CD4-positive, alpha-beta T cell treated with Interleukin-12 subunit alpha and Interleukin-12 subunit beta, for 1 hour (primary cell): ENCODE measurements around the gene PPM1L.

ENCODE experiments used
- DNase-seq: peaks from one replicate; pipeline ENCODE4 v3.0.0-alpha.2; 2020

Gene PPM1L

GRCh38 chr3:160857476-160858119 is 101.6 kb downstream of the PPM1L start:
- DNase-seq, result no peak

GRCh38 chr3:160860346-160860745 is 104.3 kb downstream of the PPM1L start:
- no peak for DNase-seq

DNA sequence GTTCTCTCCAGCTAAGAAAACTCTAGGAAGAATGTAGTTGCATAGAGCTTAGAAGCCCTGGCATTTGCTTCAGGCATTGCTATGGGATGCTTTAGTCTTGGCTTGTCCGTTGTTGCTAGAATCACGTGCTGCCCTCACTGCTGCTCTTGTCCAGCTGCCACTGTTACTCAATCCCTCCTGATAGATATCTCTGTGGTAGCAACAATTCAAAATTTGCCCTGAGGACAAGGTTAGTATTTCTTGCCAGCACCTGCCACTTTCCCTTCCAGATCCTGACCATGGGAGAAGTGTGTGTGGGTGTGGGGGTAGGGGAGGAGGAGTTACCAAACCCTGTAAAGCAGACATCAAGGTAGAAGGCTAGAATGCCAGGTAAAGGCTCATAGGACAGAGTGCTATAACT is 113.8 kb downstream of the PPM1L start:
- no peak for DNase-seq

DNA sequence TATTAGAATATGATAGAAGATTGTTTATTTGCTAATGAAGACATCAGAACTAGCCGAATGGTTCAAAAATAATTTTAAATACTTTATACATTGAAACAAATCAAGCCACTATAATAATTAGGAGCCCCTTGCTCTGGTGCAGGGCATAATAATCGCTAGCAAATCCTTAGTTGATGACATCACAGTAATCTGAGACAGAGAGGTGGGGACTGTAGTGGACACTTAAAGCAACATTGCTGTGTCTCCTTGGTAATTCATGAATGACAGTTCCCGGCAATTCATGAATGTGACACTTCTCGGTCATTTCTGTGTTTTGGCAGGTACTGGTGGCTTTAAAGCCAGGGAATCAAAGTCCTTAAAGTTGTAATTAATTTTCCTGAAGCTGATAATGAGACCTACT is 114.3 kb downstream of the PPM1L start:
- no peak for DNase-seq

DNA sequence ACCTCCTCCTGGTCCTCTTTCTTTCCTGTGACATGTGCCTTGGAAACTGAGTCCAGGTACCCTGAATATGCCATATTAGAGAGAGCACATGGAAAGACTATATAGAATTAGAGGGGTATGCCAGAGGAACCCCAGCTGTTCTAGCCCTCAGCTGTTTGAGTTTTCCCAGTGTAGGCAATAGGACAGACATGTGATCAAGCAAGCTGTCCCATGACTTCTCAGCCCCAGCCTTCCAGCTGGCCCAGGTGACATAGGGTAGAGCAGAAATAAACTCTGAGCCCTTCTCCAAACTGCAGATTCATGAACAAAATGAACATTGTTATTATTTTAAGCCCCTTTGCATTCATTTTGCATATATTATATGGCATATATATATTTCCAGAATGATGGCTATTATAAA is 118.7 kb downstream of the PPM1L start:
- DNase-seq, result no peak

- no peak for DNase-seq
Measured at GRCh38 chr3:160876643-160877042, 120.6 kb downstream of the PPM1L start.

- DNase-seq, result no peak
Measured at GRCh38 chr3:160879859-160880258, 123.8 kb downstream of the PPM1L start.

DNA sequence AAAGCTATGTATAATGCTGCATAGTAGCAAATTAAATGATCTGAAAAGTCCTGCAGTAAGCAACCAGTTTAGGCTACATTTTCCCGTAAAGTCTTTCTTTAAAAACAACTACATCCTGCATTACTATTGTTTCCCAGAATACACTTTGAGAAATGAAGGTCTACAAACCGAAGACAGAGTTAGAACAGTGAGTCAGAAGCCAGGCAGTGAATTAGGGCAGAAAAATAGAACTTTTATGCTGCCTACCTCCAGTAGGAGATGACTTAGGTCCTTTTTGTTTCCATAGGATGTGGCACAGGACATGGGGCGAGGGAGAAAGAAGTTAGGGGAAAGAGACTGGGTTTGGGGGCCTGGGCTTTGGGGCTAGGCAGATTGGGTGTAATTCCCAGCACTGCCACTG is 127.3 kb downstream of the PPM1L start:
- DNase-seq, result no peak

- DNase-seq, result no peak
Measured at GRCh38 chr3:160885791-160886286, 129.8 kb downstream of the PPM1L start.

GRCh38 chr3:160886421-160886820 is 130.4 kb downstream of the PPM1L start:
- no peak for DNase-seq

GRCh38 chr3:160893207-160893606 is 137.2 kb downstream of the PPM1L start:
- no peak for DNase-seq

- DNase-seq, result no peak
Measured at GRCh38 chr3:160904691-160905090, 148.7 kb downstream of the PPM1L start.

DNA sequence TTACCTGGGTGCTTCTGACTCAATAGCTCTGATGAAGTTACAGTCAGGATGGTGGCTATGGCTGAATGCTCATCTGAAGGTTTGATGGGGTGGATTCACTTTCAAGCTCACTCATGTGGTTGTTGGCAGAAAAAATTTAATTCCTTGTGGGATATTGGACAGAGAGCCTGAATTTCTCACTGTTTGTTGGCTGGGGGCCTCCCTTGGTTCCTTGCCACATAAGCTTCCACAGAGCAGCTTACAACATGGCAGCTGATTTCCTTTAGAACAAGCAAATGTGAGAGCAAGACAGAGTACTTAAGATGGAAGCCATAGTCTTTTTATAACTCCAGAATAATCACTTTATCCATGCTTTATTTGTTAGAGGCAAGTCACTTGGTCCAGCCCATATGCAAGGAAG is 150.6 kb downstream of the PPM1L start:
- DNase-seq, result no peak

DNA sequence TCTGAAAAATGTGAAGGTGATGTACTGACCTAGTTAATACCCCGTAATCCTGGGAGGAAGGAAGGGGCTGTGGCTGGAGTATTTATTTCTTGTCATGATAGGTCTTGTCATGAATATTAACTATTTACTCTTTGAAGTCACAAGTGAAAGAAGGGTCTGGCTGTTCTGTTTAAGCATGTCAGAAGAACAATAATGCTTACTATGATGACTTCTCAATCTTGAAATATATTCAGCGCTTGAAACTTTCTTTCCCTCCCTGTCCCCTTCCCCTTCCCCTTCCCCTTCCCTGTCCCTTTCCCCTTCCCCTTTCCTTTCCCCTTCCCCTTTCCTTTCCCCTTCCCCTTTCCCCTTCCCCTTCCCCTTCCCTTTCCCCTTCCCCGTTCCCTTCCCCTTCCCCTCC is 153.9 kb downstream of the PPM1L start:
- DNase-seq, result no peak

DNA sequence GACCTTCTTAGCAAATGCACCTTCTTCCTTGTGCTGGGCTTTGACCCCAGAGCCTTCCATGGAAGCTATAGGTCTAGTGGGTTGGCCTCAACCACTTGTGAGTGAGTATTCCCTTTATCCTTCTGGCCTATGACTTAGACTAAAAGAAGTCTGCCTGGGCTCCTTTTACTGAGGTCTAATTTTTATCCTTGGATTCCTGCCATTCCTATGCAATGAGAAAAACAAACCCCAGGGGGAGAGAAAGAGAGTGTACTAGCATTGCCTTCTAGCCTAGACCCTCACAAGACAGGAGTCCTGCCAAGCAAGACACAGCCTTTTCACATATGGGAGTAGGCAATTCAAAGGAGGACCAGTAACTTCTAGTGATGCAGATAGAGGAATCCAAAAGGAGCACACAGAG is 155.4 kb downstream of the PPM1L start:
- DNase-seq, result no peak

DNA sequence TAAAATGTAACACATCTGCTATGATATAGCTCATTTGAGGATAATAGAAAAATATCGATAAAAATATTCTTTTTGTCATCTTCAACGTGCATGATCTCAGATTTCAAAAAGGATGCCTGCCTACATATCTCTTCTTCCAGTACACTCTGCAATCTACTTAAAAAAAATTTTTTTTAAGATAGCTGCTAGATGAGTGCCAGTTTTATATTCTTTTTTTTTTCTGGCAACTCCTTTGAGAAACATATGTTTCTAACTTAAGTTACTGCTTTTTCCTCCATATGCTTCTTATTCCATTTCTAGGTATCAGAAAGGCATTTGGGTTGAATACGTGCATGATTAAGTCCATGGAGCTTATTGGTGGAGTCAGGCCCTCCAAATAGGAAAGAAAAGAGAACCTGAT is 160.4 kb downstream of the PPM1L start:
- no peak for DNase-seq

GRCh38 chr3:160919942-160920341 is 163.9 kb downstream of the PPM1L start:
- no peak for DNase-seq

DNA sequence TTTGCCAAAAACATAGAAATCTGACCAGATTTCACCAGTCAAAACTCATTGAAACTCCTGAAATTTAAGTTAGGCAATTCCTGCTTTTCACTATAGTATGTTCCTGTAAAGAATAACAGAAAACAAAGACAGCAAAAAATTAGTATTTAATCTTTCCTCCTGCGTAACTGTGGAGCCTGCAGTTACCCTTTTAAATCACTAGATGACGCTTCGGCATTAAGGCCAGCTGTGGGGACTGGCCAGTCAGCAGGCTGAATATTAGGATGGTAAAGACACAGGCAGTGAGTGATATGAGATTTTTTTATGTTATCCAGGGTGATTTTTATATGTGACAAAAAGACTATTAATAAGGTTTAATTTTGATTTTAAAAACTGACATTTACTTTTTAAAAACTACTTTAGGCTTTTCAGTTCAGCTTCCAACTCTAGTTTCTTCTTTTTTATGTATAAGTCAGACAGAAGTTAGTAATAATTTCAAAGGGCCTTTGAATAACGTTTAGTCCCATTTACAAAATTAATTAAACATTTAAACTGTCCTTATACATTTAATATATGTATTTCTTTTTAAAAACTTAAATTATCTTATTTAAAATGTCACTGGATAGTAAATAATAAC is 165.1 kb downstream of the PPM1L start:
- no peak for DNase-seq

- DNase-seq, result no peak
Measured at GRCh38 chr3:160924776-160925175, 168.7 kb downstream of the PPM1L start.

GRCh38 chr3:160927620-160928019 is 171.6 kb downstream of the PPM1L start:
- DNase-seq, result no peak

- DNase-seq, result no peak
Measured at GRCh38 chr3:160928183-160928726, 172.2 kb downstream of the PPM1L start.

DNA sequence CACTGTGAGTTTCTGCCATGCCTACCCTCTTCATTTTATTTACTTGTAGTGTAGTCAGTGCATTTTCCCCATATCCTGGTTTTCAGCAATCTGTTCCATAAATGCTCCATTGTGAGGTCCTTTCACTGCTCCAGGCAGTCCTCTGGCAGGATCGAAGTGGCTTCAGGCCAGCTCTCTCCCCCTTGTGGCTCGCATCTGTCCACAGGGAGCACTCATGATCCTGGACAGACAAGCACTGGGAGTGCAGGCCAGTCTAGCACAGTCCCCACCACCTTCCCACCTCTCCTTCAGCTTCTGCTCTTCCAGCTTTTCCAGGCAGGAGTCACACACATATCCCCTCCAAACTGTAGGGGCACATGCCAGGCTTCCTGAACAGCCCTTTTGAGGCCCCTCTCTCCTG is 173.6 kb downstream of the PPM1L start:
- no peak for DNase-seq

GRCh38 chr3:160931474-160931873 is 175.4 kb downstream of the PPM1L start:
- no peak for DNase-seq

DNA sequence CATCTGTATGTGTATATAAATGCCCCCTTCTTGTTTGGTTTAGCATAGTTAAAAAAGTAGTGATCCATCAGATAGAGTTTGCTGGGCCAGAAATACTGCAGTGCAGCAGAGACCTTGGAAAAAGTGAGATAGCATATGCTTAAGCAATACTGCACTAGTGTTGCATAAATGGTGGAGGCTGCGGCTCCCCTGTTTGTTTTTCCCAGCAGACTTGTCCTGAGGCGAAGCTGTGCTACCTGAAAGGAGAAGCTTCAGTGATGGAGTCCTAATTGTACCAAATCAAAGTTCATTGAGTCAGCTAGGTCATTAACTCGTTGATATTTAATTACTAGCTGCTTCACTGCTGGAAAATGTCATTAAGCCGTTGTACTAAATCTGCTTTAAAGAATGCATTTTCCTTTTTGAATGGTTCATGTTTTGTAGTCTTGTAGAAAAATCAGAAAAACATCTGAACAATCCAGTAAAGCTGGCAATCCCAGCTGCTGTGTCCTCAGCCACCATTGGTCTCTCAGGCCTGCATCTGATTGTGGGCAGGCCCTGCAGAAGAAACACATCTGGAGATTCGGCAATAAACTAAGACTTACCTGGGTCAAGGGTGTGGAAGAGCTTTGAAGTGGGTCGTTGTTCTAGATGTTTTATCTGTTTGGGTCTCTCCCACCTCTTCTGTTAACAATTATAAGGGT is 179.5 kb downstream of the PPM1L start:
- DNase-seq, result no peak
